HK-2 (cell line): ENCODE results near the gene DCLK3.

Experiments
- DNase-seq: peaks from one replicate; pipeline ENCODE4 v3.0.0-alpha.2; 2018; ENCODE audit not compliant: unreplicated experiment

DCLK3 gene

DNA sequence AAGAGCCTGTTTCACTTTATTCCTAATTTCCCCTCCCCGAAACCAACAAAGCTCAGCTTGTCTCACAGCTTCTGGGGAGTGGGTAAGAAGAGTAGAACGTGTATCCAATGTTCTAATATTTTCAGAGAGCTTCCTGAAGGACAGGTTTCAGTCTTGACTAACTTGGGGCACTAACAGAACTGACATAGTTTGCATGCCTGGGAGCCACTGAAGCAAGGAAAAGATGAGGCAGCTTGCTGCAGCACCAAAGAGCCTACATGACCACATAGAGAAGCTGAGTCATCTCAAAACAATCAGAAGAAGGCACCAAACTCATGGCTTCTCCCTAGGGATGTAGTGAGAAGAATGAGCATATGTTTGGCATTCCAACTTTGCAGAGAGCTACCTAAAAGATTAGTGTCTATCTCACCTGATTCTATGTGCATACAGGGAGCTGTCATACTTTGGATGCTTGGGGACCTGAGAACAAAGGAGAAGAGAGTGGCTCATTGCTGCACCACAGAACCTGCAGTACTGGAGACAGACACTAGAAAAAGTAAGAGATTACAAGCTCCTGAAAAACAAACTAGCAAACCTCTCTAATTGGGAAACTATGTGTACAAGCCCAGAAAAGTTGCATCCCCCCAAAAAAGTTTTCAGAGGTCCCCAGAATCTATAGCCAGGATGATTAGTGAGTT, 86.9 kb downstream of the DCLK3 start:
- peak; percentile 74 for DNase-seq

DNA sequence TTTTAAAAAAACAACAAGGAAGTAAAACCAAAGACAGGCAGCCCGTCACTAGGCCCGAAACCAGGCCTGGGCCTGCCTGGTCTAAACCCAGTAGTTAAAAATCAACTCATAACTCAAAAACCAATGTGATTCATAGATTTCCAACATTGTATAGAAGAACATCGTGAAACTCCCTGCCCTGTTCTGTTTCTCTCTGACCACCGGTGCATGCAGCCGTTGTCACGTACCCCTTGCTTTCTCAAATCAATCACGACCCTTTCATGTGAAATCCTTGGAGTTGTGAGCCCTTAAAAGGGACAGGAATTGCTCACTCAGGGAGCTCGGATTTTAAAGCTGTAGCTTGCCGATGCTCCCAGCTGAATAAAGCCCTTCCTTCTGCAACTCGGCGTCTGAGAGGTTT, 89.5 kb downstream of the DCLK3 start:
- no peak for DNase-seq

DNA sequence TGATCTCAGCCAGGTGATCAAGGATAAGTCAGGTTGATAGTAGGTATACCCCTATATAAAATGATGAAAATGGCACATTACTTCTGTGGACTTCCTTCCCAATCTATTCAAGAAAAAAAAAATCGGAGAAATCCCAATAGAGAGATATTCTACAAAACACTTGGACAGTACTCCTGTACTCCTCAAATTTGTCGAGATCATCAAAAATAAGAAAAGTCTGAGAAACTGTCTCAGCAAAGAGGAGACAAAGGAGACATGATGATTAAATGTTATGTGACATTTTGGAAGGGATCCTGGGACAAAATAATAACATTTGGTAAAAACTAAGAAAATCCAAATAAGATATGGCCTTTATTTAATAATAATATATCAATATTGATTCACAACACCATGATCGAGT, 94.6 kb downstream of the DCLK3 start:
- no peak for DNase-seq

DNA sequence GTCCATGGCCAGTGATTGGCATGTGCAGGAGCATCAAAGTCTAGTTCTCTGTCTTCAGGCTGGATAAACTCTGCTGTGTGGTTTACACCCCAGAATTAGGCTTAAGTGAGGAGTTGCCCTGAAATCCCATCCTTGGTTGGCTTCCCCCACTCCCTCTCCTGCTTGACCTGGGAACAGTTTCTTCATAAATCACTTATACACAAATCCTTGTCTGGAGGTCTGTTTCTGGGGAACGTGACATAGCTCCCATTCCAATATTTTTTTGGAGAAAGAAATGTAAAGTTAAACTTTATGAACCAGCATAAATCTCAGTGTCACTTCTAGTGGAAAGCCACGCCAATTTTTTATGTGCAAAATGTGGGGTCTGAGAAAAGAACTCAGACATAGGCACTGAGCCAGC, 98.2 kb downstream of the DCLK3 start:
- no peak for DNase-seq

DNA sequence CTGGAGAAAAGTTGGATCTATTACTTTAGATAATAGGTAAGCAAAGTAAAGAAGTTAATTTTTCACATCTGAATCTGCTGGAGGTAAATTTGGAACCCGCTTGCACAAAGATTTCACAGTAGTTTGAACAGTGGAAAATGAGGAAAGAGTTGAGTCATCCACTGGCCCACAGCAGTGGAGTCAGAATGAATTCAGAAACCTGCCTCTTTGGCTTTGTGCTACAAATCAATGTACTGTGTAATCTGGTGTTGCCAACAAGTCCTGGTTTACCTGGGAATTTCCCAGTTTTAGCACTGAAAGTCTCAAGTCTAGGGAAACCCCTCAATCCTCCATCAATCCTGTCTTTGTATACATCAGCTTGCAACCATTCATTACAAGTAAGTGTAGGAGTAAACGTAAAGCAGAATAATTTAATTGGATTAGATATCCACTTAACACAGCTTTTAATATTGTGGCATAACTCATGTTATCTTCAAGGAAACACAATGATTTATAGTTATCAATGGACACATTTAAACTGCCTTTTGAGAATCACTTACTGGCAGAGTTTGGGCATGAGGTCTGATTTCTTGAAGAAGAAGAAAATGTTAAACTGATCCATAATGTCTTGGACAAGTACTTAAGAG, 100.6 kb downstream of the DCLK3 start:
- peak; percentile 25 for DNase-seq

DNA sequence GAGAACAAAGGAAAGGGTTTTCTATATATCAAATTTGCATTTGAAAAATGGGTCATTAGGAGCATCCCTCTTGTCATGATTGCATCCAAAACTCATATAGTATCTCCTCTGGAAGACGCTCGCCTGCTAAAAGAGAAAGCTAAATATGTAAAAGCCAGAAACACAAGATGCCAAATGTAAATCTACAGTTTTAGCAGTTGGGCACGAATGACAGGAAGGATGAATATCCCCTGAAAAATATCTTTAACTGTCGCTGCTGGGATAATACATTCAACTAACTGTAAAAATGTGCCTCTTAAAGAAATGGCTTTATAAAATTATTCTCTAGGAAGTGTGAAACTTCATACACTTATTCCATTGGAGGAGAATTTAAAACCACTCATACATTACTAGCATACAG, 101.7 kb downstream of the DCLK3 start:
- no peak for DNase-seq
